Mucosa of stomach (tissue), 1 donor: Measurements from ENCODE around the gene COX6B2.
A peak's percentile ranks its signal among the peaks of the same experiment; 100 is the strongest.

Source experiments
- H3K27me3 ChIP-seq: one replicate; pipeline ENCODE4 v1.7.0; 2013; ENCODE audit warnings: mild to moderate bottlenecking, low read length; ENCODE audit not compliant: control insufficient read depth, insufficient read depth
- H3K36me3 ChIP-seq: one replicate; pipeline ENCODE4 v1.7.0; 2013; ENCODE audit warnings: low read length; ENCODE audit not compliant: control insufficient read depth, insufficient read depth
- H3K4me1 ChIP-seq: one replicate; pipeline ENCODE4 v1.7.0; 2013; ENCODE audit warnings: mild to moderate bottlenecking, low read length; ENCODE audit not compliant: control insufficient read depth, insufficient read depth
- H3K4me3 ChIP-seq: one replicate; pipeline ENCODE4 v1.7.0; 2013; ENCODE audit warnings: low read length
- H3K9ac ChIP-seq: one replicate; pipeline ENCODE4 v1.7.0; 2013; ENCODE audit warnings: mild to moderate bottlenecking, low read length, moderate library complexity
- H3K9me3 ChIP-seq: one replicate; pipeline ENCODE4 v1.7.0; 2013; ENCODE audit warnings: mild to moderate bottlenecking, low read length, moderate library complexity; ENCODE audit not compliant: control insufficient read depth
- donor health status: Pancreatic carcinoma.

COX6B2 gene

DNA sequence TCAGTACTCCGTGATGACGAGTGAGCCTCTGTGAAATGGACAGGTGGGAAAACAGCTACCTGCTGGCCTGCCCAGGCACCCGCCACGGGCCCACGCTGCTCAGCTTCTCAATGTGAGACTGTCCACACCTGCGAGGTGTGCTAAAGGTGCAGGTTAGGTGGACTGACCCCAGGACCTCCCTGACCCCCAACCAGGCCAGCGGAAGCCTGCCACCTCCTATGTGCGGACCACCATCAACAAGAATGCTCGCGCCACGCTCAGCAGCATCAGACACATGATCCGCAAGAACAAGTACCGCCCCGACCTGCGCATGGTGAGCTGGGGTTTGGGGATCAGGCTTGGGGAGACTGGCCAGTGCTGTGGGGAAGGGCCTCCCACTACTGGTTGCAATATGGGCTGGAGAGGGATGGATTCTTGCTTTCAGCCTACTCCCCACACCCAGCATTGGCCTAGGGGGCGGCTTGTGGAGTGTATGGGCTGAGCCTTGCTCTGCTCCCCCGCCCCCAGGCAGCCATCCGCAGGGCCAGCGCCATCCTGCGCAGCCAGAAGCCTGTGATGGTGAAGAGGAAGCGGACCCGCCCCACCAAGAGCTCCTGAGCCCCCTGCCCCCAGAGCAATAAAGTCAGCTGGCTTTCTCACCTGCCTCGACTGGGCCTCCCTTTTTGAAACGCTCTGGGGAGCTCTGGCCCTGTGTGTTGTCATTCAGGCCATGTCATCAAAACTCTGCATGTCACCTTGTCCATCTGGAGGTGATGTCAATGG, 33.4 kb upstream of the COX6B2 start:
- H3K27me3 ChIP-seq: no peaks in the 10 kb centered on the region
- peak overlapping the region; percentile 85 for H3K4me3 ChIP-seq
- peaks cover 10% of the 10 kb centered on the region for H3K36me3 ChIP-seq
- peak overlapping the region; percentile 74 for H3K9ac ChIP-seq
- no peaks in the 10 kb centered on the region for H3K9me3 ChIP-seq
- H3K4me1 ChIP-seq: peaks cover 44% of the 10 kb centered on the region

DNA sequence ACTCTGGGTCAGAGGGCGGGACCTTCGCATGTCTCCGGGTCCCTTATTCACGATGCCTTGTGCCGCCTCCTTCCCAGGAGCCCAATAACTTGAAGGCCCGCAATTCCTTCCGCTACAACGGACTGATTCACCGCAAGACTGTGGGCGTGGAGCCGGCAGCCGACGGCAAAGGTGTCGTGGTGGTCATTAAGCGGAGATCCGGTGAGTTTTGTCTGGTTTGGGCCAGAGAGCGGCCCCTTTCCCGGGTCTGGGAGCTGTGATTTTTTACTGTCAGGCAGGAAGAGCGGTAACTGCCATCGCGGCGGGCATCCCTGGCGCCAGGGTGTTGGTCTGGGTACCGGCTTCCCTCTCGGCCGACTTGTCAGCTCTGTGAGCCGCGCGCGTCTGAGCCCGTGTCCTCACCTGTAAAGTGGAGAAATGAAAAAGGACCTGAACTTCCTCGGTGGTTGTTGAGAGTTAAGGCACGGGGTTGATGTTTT, 32.0 kb upstream of the COX6B2 start:
- peak overlapping the region; percentile 74 for H3K9ac ChIP-seq
- peaks cover 10% of the 10 kb centered on the region for H3K36me3 ChIP-seq
- H3K4me1 ChIP-seq: peaks cover 52% of the 10 kb centered on the region
- no peaks in the 10 kb centered on the region for H3K27me3 ChIP-seq
- no peaks in the 10 kb centered on the region for H3K9me3 ChIP-seq
- H3K4me3 ChIP-seq: peak overlapping the region; percentile 85

DNA sequence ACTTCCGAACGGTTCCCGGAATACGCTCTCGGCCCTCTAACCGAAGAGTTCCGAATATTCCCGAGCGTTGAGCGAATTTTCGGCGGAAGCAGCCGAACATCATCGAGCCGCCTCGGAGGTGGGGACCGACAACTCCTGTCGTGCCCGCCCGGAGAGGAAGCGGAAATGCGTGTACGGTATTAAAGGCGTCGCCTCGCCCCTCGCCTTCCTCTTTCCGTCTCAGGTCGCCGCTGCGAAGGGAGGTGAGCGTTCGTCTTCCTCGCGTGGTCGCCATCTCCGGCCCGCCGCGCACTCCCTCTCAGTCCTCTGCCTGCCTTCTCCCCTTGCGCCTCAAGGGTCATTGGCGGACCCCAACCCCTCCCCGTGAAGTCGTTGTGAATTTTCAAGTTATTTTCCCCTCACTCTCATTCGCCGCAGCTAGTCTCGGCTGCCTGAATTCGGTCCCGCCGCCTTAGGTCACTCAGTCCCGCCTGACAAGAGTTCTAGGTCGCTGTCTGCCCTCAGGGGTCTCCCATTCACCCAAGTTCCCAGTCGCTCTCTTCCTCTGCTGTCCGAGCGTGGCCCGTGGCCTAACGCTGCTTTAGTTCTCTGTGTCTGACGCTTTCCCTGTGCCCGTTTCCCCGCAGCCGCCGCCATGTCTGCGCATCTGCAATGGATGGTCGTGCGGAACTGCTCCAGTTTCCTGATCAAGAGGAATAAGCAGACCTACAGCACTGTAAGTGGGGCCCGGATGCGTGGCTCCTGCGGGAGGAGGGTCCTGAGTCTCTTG, 31.4 kb upstream of the COX6B2 start, which contains the start of gene RPL28:
RPL28 (plus strand) TSS at position 209 of the 769 bp plus-strand sequence; CDS start at position 635, 426 bp downstream.
- peaks cover 10% of the 10 kb centered on the region for H3K36me3 ChIP-seq
- peaks cover 52% of the 10 kb centered on the region for H3K4me1 ChIP-seq
- peak within 1 kb of the TSS; percentile 74 for H3K9ac ChIP-seq
- H3K4me3 ChIP-seq: peak within 1 kb of the TSS; percentile 85
- H3K27me3 ChIP-seq: no peaks in the 10 kb centered on the region
- no peaks in the 10 kb centered on the region for H3K9me3 ChIP-seq

DNA sequence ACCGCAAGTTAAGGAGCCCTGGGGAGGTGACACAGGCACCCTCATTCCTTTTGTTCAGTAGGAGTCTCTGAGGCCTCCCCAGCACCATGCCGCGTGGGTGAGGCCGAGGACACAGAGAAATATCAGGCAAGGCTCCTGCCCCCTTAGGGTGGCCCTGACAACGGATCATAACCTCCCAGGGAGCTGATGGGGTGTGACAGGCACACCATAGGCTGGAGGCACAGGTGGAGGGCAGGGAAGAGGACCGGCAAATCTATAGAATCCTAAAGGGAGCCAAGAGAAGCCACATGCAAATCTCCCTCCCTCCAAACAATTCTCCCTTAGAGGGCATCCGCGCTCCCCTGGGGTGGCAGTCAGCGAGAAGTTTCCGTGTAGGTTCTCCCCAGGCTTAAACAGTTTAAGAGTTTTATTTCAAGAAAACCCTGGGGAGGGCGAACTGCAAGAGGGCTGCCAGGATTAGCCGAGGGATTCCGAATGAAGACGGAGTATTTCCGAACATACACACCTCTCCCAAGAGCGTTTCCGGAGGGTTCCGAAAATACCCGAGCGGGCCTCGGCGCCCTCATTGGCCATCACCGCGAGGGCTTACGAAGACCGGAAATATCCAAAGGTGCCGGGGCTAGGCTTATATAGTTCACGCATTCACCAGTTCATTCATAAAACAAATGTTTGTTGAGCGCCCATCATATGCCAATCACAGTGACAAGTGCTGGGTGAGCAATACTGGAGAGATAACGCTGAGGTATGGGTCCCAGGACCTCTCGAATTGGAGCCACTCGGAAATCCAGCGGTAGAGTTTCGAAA, 30.6 kb upstream of the COX6B2 start:
- Histone ChIP-seq H3K4me1 (peaks cover 52% of the 10 kb centered on the region), H3K4me3 (peak overlapping the region; percentile 85), H3K9ac (peak overlapping the region; percentile 74), H3K27me3 (no peaks in the 10 kb centered on the region), H3K9me3 (no peaks in the 10 kb centered on the region), H3K36me3 (peaks cover 10% of the 10 kb centered on the region)

DNA sequence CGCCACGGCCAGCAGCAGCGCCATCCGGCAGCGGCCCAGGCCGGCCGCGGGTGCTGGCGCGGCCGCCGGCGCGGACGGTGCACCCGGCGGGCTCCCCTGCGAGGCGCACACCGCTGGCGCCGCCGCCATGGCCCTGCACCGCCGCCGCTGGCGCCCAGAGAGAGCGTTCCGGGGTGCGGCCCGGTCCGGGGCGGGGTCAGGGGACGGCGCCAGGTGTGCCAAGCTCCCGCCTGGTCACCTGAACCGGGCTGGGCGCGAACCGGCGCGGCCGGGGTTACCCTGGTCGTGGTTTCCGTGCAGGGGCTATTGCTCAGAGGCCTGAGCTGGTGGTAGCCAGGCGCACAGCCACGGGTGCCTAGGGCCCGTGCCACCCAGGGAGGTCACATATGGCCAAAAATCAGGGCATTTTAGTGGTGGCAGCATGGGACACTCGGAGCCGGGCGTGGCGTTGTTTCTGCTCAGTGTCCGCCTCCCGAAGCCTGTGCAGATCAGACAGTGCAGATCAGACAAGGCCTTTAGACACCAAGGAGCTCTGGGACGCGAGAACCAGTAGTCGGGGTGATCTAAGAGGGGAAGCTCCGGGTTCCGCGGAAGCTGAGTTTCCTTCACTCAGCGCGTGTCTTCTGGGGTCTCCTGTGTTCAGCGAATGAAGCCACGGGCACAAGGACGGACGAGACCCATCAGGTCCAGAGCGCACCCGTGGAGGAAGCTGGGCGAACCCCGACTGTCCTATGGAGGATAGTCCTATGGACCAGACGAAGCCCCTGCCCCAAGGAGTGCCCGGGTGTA, 29.8 kb upstream of the COX6B2 start, which contains the start of gene TMEM238:
TMEM238 (minus strand) TSS at position 162 of the 789 bp plus-strand sequence; CDS start at position 129, 33 bp downstream.
- no peaks in the 10 kb centered on the region for H3K9me3 ChIP-seq
- H3K9ac ChIP-seq: peak within 1 kb of the TSS; percentile 74
- peaks cover 10% of the 10 kb centered on the region for H3K36me3 ChIP-seq
- H3K27me3 ChIP-seq: no peaks in the 10 kb centered on the region
- peak within 1 kb of the TSS; percentile 85 for H3K4me3 ChIP-seq
- peaks cover 52% of the 10 kb centered on the region for H3K4me1 ChIP-seq

DNA sequence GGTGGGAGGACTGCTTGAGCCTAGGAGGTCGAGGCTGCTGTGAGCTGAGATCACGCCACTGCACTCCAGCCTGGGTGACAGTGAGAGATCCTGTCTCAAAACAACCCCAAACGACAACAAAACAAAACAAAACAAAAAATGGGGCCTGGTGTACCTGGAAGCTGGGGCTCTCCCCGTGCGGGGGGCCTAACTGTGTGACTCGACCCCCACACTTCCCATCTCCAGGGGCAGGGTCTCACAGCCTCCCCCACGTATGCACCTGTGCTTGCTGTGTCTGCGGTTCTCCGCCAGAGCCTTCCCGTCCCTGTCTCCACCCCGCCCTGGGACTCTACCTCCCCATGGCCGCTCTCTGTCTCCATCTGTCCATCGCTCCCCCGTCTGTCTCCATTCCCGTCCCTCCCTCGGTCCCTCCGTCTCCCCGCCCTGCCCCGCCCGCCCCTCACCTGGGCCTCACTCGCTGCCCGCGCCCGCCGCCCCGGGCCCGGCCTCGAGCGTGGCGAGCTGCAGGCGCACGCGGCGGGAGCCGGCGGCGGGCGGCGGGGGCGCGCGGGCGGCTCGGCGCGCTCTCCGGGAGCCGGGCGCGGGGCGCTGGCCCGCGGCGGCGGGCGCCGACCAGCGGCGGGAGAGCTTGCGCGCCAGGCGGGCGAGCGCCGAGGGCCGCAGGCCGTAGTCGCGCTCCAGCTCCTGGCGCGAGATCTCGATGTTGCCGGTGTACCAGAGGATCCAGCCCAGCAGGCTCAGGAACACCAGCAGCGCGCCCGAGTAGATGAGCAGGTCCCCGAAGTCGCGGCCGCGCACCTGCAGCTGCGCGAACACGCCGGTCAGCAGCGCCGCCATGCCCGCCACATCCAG, 29.0 kb upstream of the COX6B2 start:
- Histone ChIP-seq H3K9ac (peak overlapping the region; percentile 61), H3K4me1 (peaks cover 46% of the 10 kb centered on the region), H3K27me3 (no peaks in the 10 kb centered on the region)

DNA sequence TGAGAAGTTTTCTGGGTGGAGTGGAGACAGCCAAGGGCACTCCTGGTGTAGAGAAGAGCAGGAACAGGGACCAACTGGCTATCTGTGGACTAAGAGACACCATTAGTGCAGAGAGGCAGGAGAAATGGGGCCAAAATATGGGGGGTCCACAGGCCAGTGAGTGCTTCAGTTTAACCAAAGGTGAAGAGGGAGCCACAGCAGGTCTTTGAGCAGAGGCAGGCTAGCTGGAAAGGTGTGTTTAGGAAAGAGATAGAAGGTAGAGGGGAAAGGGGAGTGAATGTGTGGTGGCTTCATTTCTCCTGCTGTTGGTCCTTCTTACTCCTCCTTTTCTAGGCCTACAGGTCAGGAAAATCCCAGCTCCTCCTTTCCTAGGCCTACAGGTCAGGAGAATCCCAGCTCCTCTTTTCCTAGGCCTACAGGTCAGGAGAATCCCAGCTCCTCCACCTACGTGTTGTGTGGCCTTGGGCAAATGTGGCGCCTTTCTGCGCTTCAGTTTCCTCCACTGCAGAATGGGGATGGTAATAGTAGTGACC, 28.1 kb upstream of the COX6B2 start:
- Histone ChIP-seq H3K9me3 (no peaks in the 10 kb centered on the region), H3K4me1 (peaks cover 36% of the 10 kb centered on the region), H3K27me3 (peaks cover 3% of the 10 kb centered on the region), H3K36me3 (peaks cover under 1% of the 10 kb centered on the region), H3K9ac (peak overlapping the region; percentile 61), H3K4me3 (peak overlapping the region; percentile 25)

More for the DNA sequence above, 29.0 kb upstream of the COX6B2 start:
- peak overlapping the region; percentile 25 for H3K4me3 ChIP-seq
- no peaks in the 10 kb centered on the region for H3K9me3 ChIP-seq
- H3K36me3 ChIP-seq: peaks cover 10% of the 10 kb centered on the region

DNA sequence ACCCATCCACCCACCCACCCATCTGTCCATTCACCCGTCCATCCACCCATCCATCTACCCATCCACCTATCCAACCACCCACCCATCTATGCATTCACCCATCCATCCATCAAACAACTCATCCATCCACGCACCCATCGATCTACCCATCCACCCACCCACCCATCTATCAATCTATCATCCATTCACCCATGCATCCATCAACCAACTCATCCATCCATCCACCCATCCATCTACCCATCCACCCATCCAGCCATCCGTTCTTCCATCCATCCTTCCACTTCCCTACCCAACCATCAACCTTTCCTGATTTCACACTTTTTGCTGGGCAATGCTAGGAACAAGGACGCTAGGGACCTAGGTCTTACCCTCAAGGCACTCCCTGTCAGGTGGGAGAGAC, 27.5 kb upstream of the COX6B2 start:
- Histone ChIP-seq H3K4me3 (no peak overlapping the region), H3K36me3 (no peaks in the 10 kb centered on the region), H3K4me1 (peaks cover 31% of the 10 kb centered on the region), H3K9ac (no peak overlapping the region), H3K9me3 (no peaks in the 10 kb centered on the region), H3K27me3 (peaks cover 6% of the 10 kb centered on the region)

DNA sequence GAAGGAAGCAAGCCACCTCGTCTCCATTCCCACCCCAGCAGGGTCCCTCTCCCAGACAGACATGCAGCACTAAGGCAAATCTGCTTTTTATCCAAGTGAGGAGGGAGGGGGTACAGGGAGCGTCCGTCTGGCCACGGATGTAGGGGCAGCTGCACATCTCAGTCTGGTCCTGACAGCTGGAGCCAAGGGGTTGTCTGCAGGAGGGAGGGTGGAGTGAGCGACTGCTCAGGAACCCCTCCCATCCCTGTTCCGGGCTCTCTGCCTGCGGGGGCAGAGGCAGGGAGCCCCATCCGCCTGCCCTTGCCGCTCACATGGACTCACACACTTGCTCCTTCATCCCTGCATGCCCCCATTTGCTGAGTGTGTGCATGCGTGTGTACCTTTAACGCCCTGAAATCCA, 24.7 kb upstream of the COX6B2 start:
- no peak overlapping the region for H3K9ac ChIP-seq
- no peak overlapping the region for H3K4me3 ChIP-seq
- peaks cover 24% of the 10 kb centered on the region for H3K27me3 ChIP-seq
- H3K36me3 ChIP-seq: no peaks in the 10 kb centered on the region
- H3K4me1 ChIP-seq: peaks cover 33% of the 10 kb centered on the region
- H3K9me3 ChIP-seq: no peaks in the 10 kb centered on the region

DNA sequence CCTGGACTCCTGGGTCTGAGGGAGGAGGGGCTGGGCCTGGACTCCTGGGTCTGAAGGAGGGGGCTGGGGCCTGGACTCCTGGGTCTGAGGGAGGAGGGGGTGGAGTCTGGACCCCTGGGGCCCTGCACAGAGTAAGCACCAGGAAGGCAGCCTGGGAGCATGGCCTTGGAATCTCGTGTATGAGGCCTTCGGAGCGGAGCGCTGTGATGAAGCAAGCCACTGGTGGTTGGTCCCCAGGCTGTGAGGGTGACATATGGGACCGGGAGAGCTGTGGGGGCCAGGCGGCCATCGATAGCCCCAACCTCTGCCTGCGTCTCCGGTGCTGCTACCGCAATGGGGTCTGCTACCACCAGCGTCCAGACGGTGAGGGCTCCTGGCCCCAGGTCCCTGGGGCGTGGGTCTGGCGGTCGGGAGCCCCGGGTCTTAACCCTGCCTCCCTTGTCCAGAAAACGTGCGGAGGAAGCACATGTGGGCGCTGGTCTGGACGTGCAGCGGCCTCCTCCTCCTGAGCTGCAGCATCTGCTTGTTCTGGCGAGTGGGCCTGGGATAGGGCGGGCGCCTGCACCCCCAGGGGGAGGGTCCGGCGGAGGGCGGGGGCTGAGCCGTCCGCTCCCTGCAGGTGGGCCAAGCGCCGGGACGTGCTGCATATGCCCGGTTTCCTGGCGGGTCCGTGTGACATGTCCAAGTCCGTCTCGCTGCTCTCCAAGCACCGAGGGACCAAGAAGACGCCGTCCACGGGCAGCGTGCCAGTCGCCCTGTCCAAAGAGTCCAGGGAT, 23.0 kb upstream of the COX6B2 start:
- Histone ChIP-seq H3K36me3 (no peaks in the 10 kb centered on the region), H3K4me1 (peaks cover 32% of the 10 kb centered on the region), H3K4me3 (no peak overlapping the region), H3K9ac (no peak overlapping the region), H3K9me3 (no peaks in the 10 kb centered on the region), H3K27me3 (peaks cover 40% of the 10 kb centered on the region)
